Calu3 (cell line): ENCODE measurements around the gene EFCAB13. TPM values are rescaled to one million over a fixed set of nuclear protein-coding genes. Genes with fewer than 3 reads are reported as not detected.
A peak's percentile ranks its signal among the peaks of the same experiment; 100 is the strongest.

Experiments
- BruUV-seq: library from RNA; stranded (reverse); fragments of 400-500 nt; replicated peaks from 2 replicates; lab custom pipeline; 2021; lab: Mats Ljungman, UMichigan
- CTCF ChIA-PET: fragments of 300-600 bp; sonication (Branson Sonifier 250); formaldehyde crosslinking; loops from one replicate; lab custom pipeline; 2022; ENCODE audit warnings: antibody characterized with exemption; lab: Charles Lee
- DNase-seq: peaks from one replicate; pipeline ENCODE4 v3.0.0; 2022
- H3K27ac Mint-ChIP-seq: one replicate; pipeline ENCODE4 v1.8.0; 2022; ENCODE audit warnings: mixed read lengths; ENCODE audit not compliant: unreplicated experiment
- H3K27me3 Mint-ChIP-seq: one replicate; pipeline ENCODE4 v1.8.0; 2022; ENCODE audit warnings: mixed read lengths; ENCODE audit not compliant: unreplicated experiment
- H3K36me3 Mint-ChIP-seq: one replicate; pipeline ENCODE4 v1.8.0; 2022; ENCODE audit warnings: mild to moderate bottlenecking, moderate library complexity, mixed read lengths; ENCODE audit not compliant: insufficient read depth, unreplicated experiment
- H3K4me1 Mint-ChIP-seq: one replicate; pipeline ENCODE4 v1.8.0; 2022; ENCODE audit warnings: mild to moderate bottlenecking, low read depth, mixed read lengths; ENCODE audit not compliant: unreplicated experiment
- H3K4me3 Mint-ChIP-seq: one replicate; pipeline ENCODE4 v1.8.0; 2022; ENCODE audit warnings: mild to moderate bottlenecking, low read depth, moderate library complexity, mixed read lengths; ENCODE audit not compliant: unreplicated experiment
- H3K9me3 Mint-ChIP-seq: one replicate; pipeline ENCODE4 v1.8.0; 2022; ENCODE audit warnings: low read depth, mixed read lengths; ENCODE audit not compliant: unreplicated experiment
- CTCF ChIP-seq: fragments of 200-600 bp; IDR thresholded peaks from one replicate; pipeline ENCODE4 v1.8.0; 2022; ENCODE audit warnings: antibody characterized with exemption; ENCODE audit not compliant: unreplicated experiment
- intact Hi-C: fragments of 100-400 bp; cut with micrococcal nuclease; formaldehyde crosslinking; loops from one replicate; pipeline ENCODE4 v1.10.0; 2022; ENCODE audit not compliant: unreplicated experiment
- total RNA-seq: library from RNA; stranded (reverse); gene quantifications from 2 replicates; pipeline ENCODE4 v1.2.3, GENCODE V29; 2022

EFCAB13 gene
- total RNA-seq, 1 experiment from 2014 or later: 21.5 TPM

GRCh38 chr17:47276444-47276843 lies 47.3 kb upstream of the EFCAB13 start:
- Mint-ChIP-seq H3K4me3 (no peak overlapping the region), H3K27ac (peak overlapping the region; percentile 2), H3K4me1 (peaks cover 44% of the 10 kb centered on the region), H3K9me3 (no peaks in the 10 kb centered on the region), H3K36me3 (no peaks in the 10 kb centered on the region), H3K27me3 (no peaks in the 10 kb centered on the region)
- BruUV-seq: no TSS peak
- DNase-seq: no peak
- TF ChIP-seq CTCF: no peak
- intact Hi-C loops: no loop called here
- CTCF ChIA-PET: no interaction called here

GRCh38 chr17:47276868-47277267 lies 46.9 kb upstream of the EFCAB13 start:
- CTCF ChIA-PET: no interaction called here
- intact Hi-C loops: no loop called here
- TF ChIP-seq CTCF: no peak
- peak; percentile 61 for DNase-seq
- no TSS peak for BruUV-seq
- H3K4me3 Mint-ChIP-seq: no peak overlapping the region
- no peaks in the 10 kb centered on the region for H3K9me3 Mint-ChIP-seq
- H3K4me1 Mint-ChIP-seq: peaks cover 44% of the 10 kb centered on the region
- no peaks in the 10 kb centered on the region for H3K36me3 Mint-ChIP-seq
- H3K27ac Mint-ChIP-seq: no peak overlapping the region
- H3K27me3 Mint-ChIP-seq: no peaks in the 10 kb centered on the region

GRCh38 chr17:47277921-47278320 lies 45.8 kb upstream of the EFCAB13 start:
- no peak for TF ChIP-seq CTCF
- intact Hi-C loops: no loop called here
- DNase-seq: no peak
- Mint-ChIP-seq H3K4me1 (peaks cover 44% of the 10 kb centered on the region), H3K4me3 (no peak overlapping the region), H3K9me3 (no peaks in the 10 kb centered on the region), H3K27me3 (peaks cover under 1% of the 10 kb centered on the region), H3K27ac (no peak overlapping the region), H3K36me3 (no peaks in the 10 kb centered on the region)
- no TSS peak for BruUV-seq
- CTCF ChIA-PET: no interaction called here

- Mint-ChIP-seq H3K4me3 (no peak overlapping the region), H3K4me1 (peaks cover 44% of the 10 kb centered on the region), H3K27ac (no peak overlapping the region), H3K36me3 (no peaks in the 10 kb centered on the region), H3K9me3 (no peaks in the 10 kb centered on the region), H3K27me3 (peaks cover 7% of the 10 kb centered on the region)
- BruUV-seq: no TSS peak
- CTCF ChIA-PET: interaction anchor here (0.7 kb wide), 1 partner anchor 12 kb away, joined by 3 read pairs; no protein-coding TSS in a partner anchor
- TF ChIP-seq CTCF: no peak
- DNase-seq: no peak
- intact Hi-C loops: no loop called here
Observed at GRCh38 chr17:47278561-47278960, 45.2 kb upstream of the EFCAB13 start.
